Neural crest cell (in vitro differentiated cells): ENCODE measurements around the gene RYR1. TPM values are rescaled to one million over a fixed set of nuclear protein-coding genes. Genes with fewer than 3 reads are reported as not detected.
A peak's percentile ranks its signal among the peaks of the same experiment; 100 is the strongest.

ENCODE experiments used
- DNase-seq: peaks from one replicate; pipeline ENCODE4 v3.0.0; 2021; ENCODE audit warnings: low read depth, mixed read lengths, low spot score
- H3K27ac Mint-ChIP-seq: one replicate; pipeline ENCODE4 v1.8.0; 2021; ENCODE audit warnings: mild to moderate bottlenecking, mixed read lengths; ENCODE audit not compliant: unreplicated experiment
- H3K27me3 Mint-ChIP-seq: 2 replicates; pipeline ENCODE4 v1.8.0; 2021; ENCODE audit warnings: low read depth, mild to moderate bottlenecking, mixed read lengths
- H3K36me3 Mint-ChIP-seq: 2 replicates; pipeline ENCODE4 v1.8.0; 2021; ENCODE audit warnings: low read depth, mild to moderate bottlenecking, mixed read lengths
- H3K4me1 Mint-ChIP-seq: 2 replicates; pipeline ENCODE4 v1.8.0; 2021; ENCODE audit warnings: mixed read lengths
- H3K4me3 Mint-ChIP-seq: one replicate; pipeline ENCODE4 v1.8.0; 2021; ENCODE audit warnings: mild to moderate bottlenecking, mixed read lengths
- H3K9me3 Mint-ChIP-seq: 2 replicates; pipeline ENCODE4 v1.8.0; 2021; ENCODE audit warnings: mixed read lengths
- CTCF ChIP-seq: fragments of 200-600 bp; sonication (generic); conservative IDR thresholded peaks from 2 replicates; pipeline ENCODE4 v1.5.0; 2021; ENCODE audit warnings: antibody characterized with exemption, mild to moderate bottlenecking
- total RNA-seq: library from RNA; stranded (reverse); gene quantifications from 2 replicates; pipeline ENCODE4 v1.2.1, GENCODE V29; 2021

Gene RYR1
- total RNA-seq, 1 donor from 2014 or later = 1.1 TPM

- peaks cover 43% of the 10 kb centered on the region for H3K4me1 Mint-ChIP-seq
- peak; percentile 24 for DNase-seq
- H3K27ac Mint-ChIP-seq = peak overlapping the region; percentile 89
- TF ChIP-seq CTCF = no peak
- H3K4me3 Mint-ChIP-seq = peak overlapping the region; percentile 92
- H3K27me3 Mint-ChIP-seq = peaks cover 7% of the 10 kb centered on the region
- peaks cover 2% of the 10 kb centered on the region for H3K9me3 Mint-ChIP-seq
- H3K36me3 Mint-ChIP-seq = peaks cover 17% of the 10 kb centered on the region
Measured at GRCh38 chr19:38389101-38389925, 44.2 kb upstream of the RYR1 start.

GRCh38 chr19:38389957-38390924, 43.2 kb upstream of the RYR1 start:
- Mint-ChIP-seq H3K36me3 (peaks cover 22% of the 10 kb centered on the region), H3K27me3 (peaks cover 7% of the 10 kb centered on the region), H3K4me3 (peak overlapping the region; percentile 92), H3K9me3 (peaks cover 2% of the 10 kb centered on the region), H3K4me1 (peaks cover 43% of the 10 kb centered on the region), H3K27ac (no peak overlapping the region)
- TF ChIP-seq CTCF = no peak
- no peak for DNase-seq

- no peak for TF ChIP-seq CTCF
- Mint-ChIP-seq H3K36me3 (peaks cover 29% of the 10 kb centered on the region), H3K4me3 (peak overlapping the region; percentile 60), H3K9me3 (peaks cover 2% of the 10 kb centered on the region), H3K27ac (no peak overlapping the region), H3K27me3 (peaks cover 7% of the 10 kb centered on the region), H3K4me1 (peaks cover 43% of the 10 kb centered on the region)
- DNase-seq = no peak
Measured at GRCh38 chr19:38391911-38392464, 41.5 kb upstream of the RYR1 start.

GRCh38 chr19:38392707-38393308, 40.7 kb upstream of the RYR1 start:
- Mint-ChIP-seq H3K4me1 (peaks cover 38% of the 10 kb centered on the region), H3K27me3 (peaks cover 7% of the 10 kb centered on the region), H3K27ac (no peak overlapping the region), H3K9me3 (peaks cover 2% of the 10 kb centered on the region), H3K36me3 (peaks cover 26% of the 10 kb centered on the region), H3K4me3 (peak overlapping the region; percentile 64)
- no peak for TF ChIP-seq CTCF
- DNase-seq = no peak

GRCh38 chr19:38394488-38394887, 39.0 kb upstream of the RYR1 start:
- no peak for TF ChIP-seq CTCF
- H3K27ac Mint-ChIP-seq = no peak overlapping the region
- peaks cover 5% of the 10 kb centered on the region for H3K27me3 Mint-ChIP-seq
- peaks cover 30% of the 10 kb centered on the region for H3K4me1 Mint-ChIP-seq
- peak overlapping the region; percentile 62 for H3K4me3 Mint-ChIP-seq
- peak; percentile 10 for DNase-seq
- H3K36me3 Mint-ChIP-seq = peaks cover 24% of the 10 kb centered on the region
- H3K9me3 Mint-ChIP-seq = peaks cover 2% of the 10 kb centered on the region
